IPS-18a (cell line): ENCODE data around the gene NDUFAF2.
"Not testable (repeated sequence)": the region's sequence is repeated elsewhere in the genome, so short reads cannot be mapped to it uniquely, and the experiment has no call there.

Experiments
- H3K27ac ChIP-seq: one replicate; pipeline ENCODE4 v1.5.1; 2013; ENCODE audit warnings: low read length
- H3K27me3 ChIP-seq: one replicate; pipeline ENCODE4 v1.6.1; 2013; ENCODE audit warnings: mild to moderate bottlenecking, low read length; ENCODE audit not compliant: control insufficient read depth, insufficient read depth
- H3K36me3 ChIP-seq: one replicate; pipeline ENCODE4 v1.6.1; 2013; ENCODE audit warnings: low read depth, low read length; ENCODE audit not compliant: control insufficient read depth
- H3K4me1 ChIP-seq: one replicate; pipeline ENCODE4 v1.6.1; 2013; ENCODE audit warnings: low read depth, low read length; ENCODE audit not compliant: control insufficient read depth
- H3K4me3 ChIP-seq: one replicate; pipeline ENCODE4 v1.5.1; 2013; ENCODE audit warnings: low read length
- H3K9ac ChIP-seq: one replicate; pipeline ENCODE4 v1.6.1; 2013; ENCODE audit warnings: mild to moderate bottlenecking, low read length, moderate library complexity
- H3K9me3 ChIP-seq: one replicate; pipeline ENCODE4 v1.6.1; 2013; ENCODE audit warnings: low read depth, low read length; ENCODE audit not compliant: control insufficient read depth

NDUFAF2 gene

GRCh38 chr5:60958712-60959111 lies 13.7 kb downstream of the NDUFAF2 start:
- Histone ChIP-seq H3K9ac (no peak overlapping the region), H3K9me3 (no peaks in the 10 kb centered on the region), H3K27ac (no peak overlapping the region), H3K36me3 (no peaks in the 10 kb centered on the region), H3K27me3 (no peaks in the 10 kb centered on the region), H3K4me1 (no peaks in the 10 kb centered on the region), H3K4me3 (no peak overlapping the region)

GRCh38 chr5:60959156-60959555 lies 14.2 kb downstream of the NDUFAF2 start:
- Histone ChIP-seq H3K4me1 (no peaks in the 10 kb centered on the region), H3K9ac (no peak overlapping the region), H3K27me3 (no peaks in the 10 kb centered on the region), H3K36me3 (no peaks in the 10 kb centered on the region), H3K9me3 (no peaks in the 10 kb centered on the region), H3K27ac (no peak overlapping the region), H3K4me3 (no peak overlapping the region)

- Histone ChIP-seq H3K4me1 (no peaks in the 10 kb centered on the region), H3K9me3 (no peaks in the 10 kb centered on the region), H3K27me3 (no peaks in the 10 kb centered on the region), H3K9ac (no peak overlapping the region), H3K27ac (no peak overlapping the region), H3K36me3 (no peaks in the 10 kb centered on the region), H3K4me3 (no peak overlapping the region)
These were observed 15.6 kb downstream of the NDUFAF2 start for GRCh38 chr5:60960591-60960990.

GRCh38 chr5:60961685-60962084 lies 16.7 kb downstream of the NDUFAF2 start:
- H3K9ac ChIP-seq: no peak overlapping the region
- no peaks in the 10 kb centered on the region for H3K9me3 ChIP-seq
- H3K27me3 ChIP-seq: no peaks in the 10 kb centered on the region
- H3K27ac ChIP-seq: no peak overlapping the region
- no peak overlapping the region for H3K4me3 ChIP-seq
- H3K4me1 ChIP-seq: no peaks in the 10 kb centered on the region
- no peaks in the 10 kb centered on the region for H3K36me3 ChIP-seq

- Histone ChIP-seq H3K27ac (no peak overlapping the region), H3K4me1 (no peaks in the 10 kb centered on the region), H3K9ac (no peak overlapping the region), H3K27me3 (no peaks in the 10 kb centered on the region), H3K36me3 (no peaks in the 10 kb centered on the region), H3K9me3 (no peaks in the 10 kb centered on the region), H3K4me3 (no peak overlapping the region)
These were observed 27.2 kb downstream of the NDUFAF2 start for GRCh38 chr5:60972231-60972630.

GRCh38 chr5:60977956-60978737 lies 33.1 kb downstream of the NDUFAF2 start:
- H3K27ac ChIP-seq: no peak overlapping the region
- H3K36me3 ChIP-seq: no peaks in the 10 kb centered on the region
- H3K4me3 ChIP-seq: no peak overlapping the region
- H3K9me3 ChIP-seq: no peaks in the 10 kb centered on the region
- H3K4me1 ChIP-seq: no peaks in the 10 kb centered on the region
- no peaks in the 10 kb centered on the region for H3K27me3 ChIP-seq
- no peak overlapping the region for H3K9ac ChIP-seq

GRCh38 chr5:60978968-60979367 lies 34.0 kb downstream of the NDUFAF2 start:
- Histone ChIP-seq H3K27ac (no peak overlapping the region), H3K9ac (no peak overlapping the region), H3K36me3 (no peaks in the 10 kb centered on the region), H3K9me3 (no peaks in the 10 kb centered on the region), H3K27me3 (no peaks in the 10 kb centered on the region), H3K4me1 (no peaks in the 10 kb centered on the region), H3K4me3 (no peak overlapping the region)

GRCh38 chr5:60980511-60980910 lies 35.5 kb downstream of the NDUFAF2 start:
- Histone ChIP-seq H3K9ac (no peak overlapping the region), H3K36me3 (no peaks in the 10 kb centered on the region), H3K4me3 (no peak overlapping the region), H3K27ac (no peak overlapping the region), H3K27me3 (no peaks in the 10 kb centered on the region), H3K4me1 (no peaks in the 10 kb centered on the region), H3K9me3 (no peaks in the 10 kb centered on the region)

- H3K9ac ChIP-seq, H3K4me1 ChIP-seq, H3K9me3 ChIP-seq, H3K27me3 ChIP-seq, H3K27ac ChIP-seq, H3K36me3 ChIP-seq, H3K4me3 ChIP-seq: not testable (repeated sequence)
These were observed 37.1 kb downstream of the NDUFAF2 start for GRCh38 chr5:60982127-60982526.

- Histone ChIP-seq H3K9ac (no peak overlapping the region), H3K36me3 (no peaks in the 10 kb centered on the region), H3K4me1 (no peaks in the 10 kb centered on the region), H3K4me3 (no peak overlapping the region), H3K9me3 (peaks cover 10% of the 10 kb centered on the region), H3K27me3 (no peaks in the 10 kb centered on the region), H3K27ac (no peak overlapping the region)
These were observed 44.8 kb downstream of the NDUFAF2 start for GRCh38 chr5:60989790-60990189.

GRCh38 chr5:60992871-60993270 lies 47.9 kb downstream of the NDUFAF2 start:
- Histone ChIP-seq H3K9ac (no peak overlapping the region), H3K4me3 (no peak overlapping the region), H3K27me3 (no peaks in the 10 kb centered on the region), H3K9me3 (peaks cover 10% of the 10 kb centered on the region), H3K27ac (no peak overlapping the region), H3K36me3 (no peaks in the 10 kb centered on the region), H3K4me1 (no peaks in the 10 kb centered on the region)

GRCh38 chr5:60993425-60993824 lies 48.4 kb downstream of the NDUFAF2 start:
- Histone ChIP-seq H3K4me1 (no peaks in the 10 kb centered on the region), H3K36me3 (no peaks in the 10 kb centered on the region), H3K27me3 (no peaks in the 10 kb centered on the region), H3K9me3 (peaks cover 10% of the 10 kb centered on the region), H3K9ac (no peak overlapping the region), H3K27ac (no peak overlapping the region), H3K4me3 (no peak overlapping the region)
